NCI-H1105 treated with DMSO at 0.1 percent for 48 hours (cell line): Measurements from ENCODE around the gene IRF2BP1.

Experiments used
- DNase-seq: peaks from one replicate; lab custom pipeline; 2025; lab: John Stamatoyannopoulos, UW

IRF2BP1 gene

GRCh38 chr19:45885556-45886426 lies at the start of gene IRF2BP1:
Gene IRF2BP1, minus strand, starts transcription at chr19:45886141. Its CDS starts 367 bp downstream, at chr19:45885774.
- DNase-seq = peak; percentile 92

- DNase-seq = peak; percentile 38
Measured at GRCh38 chr19:45935267-45935666, 49.3 kb upstream of the IRF2BP1 start.

GRCh38 chr19:45934551-45935230 lies 48.8 kb upstream of the IRF2BP1 start:
- no peak for DNase-seq

- DNase-seq = no peak
Measured at GRCh38 chr19:45933759-45934158, 47.8 kb upstream of the IRF2BP1 start.

- no peak for DNase-seq
Measured at GRCh38 chr19:45931055-45931454, 45.1 kb upstream of the IRF2BP1 start.

- no peak for DNase-seq
Measured at GRCh38 chr19:45929247-45929646, 43.3 kb upstream of the IRF2BP1 start.

GRCh38 chr19:45927565-45928261 lies 41.8 kb upstream of the IRF2BP1 start:
- DNase-seq = peak; percentile 96

- no peak for DNase-seq
Measured at GRCh38 chr19:45924891-45925447, 39.0 kb upstream of the IRF2BP1 start.

- DNase-seq = no peak
Measured at GRCh38 chr19:45922281-45922680, 36.3 kb upstream of the IRF2BP1 start.

GRCh38 chr19:45920458-45920857 lies 34.5 kb upstream of the IRF2BP1 start:
- DNase-seq = no peak

GRCh38 chr19:45919678-45920077 lies 33.7 kb upstream of the IRF2BP1 start:
- DNase-seq = no peak

GRCh38 chr19:45918721-45919120 lies 32.8 kb upstream of the IRF2BP1 start:
- DNase-seq = no peak

- no peak for DNase-seq
Measured at GRCh38 chr19:45917421-45918091, 31.6 kb upstream of the IRF2BP1 start.

- no peak for DNase-seq
Measured at GRCh38 chr19:45913874-45914830, 28.2 kb upstream of the IRF2BP1 start, which contains the start of gene NANOS2. Gene NANOS2, minus strand, starts transcription at chr19:45914778. Its CDS starts 85 bp downstream, at chr19:45914693.

- DNase-seq = no peak
Measured at GRCh38 chr19:45911291-45911690, 25.4 kb upstream of the IRF2BP1 start.

- DNase-seq = no peak
Measured at GRCh38 chr19:45908956-45909355, 23.0 kb upstream of the IRF2BP1 start.

GRCh38 chr19:45906221-45906620 lies 20.3 kb upstream of the IRF2BP1 start:
- DNase-seq = no peak

- DNase-seq = no peak
Measured at GRCh38 chr19:45905011-45905410, 19.1 kb upstream of the IRF2BP1 start.

- peak; percentile 97 for DNase-seq
Measured at GRCh38 chr19:45902651-45903625, 17.0 kb upstream of the IRF2BP1 start.
